Measurements from ENCODE around the gene UBE2D1. TPM values are rescaled to one million over a fixed set of nuclear protein-coding genes. Genes with fewer than 3 reads are reported as not detected.

UBE2D1 gene
- total RNA-seq, 1 donor from 2014 or later, result 15.6 TPM

DNA sequence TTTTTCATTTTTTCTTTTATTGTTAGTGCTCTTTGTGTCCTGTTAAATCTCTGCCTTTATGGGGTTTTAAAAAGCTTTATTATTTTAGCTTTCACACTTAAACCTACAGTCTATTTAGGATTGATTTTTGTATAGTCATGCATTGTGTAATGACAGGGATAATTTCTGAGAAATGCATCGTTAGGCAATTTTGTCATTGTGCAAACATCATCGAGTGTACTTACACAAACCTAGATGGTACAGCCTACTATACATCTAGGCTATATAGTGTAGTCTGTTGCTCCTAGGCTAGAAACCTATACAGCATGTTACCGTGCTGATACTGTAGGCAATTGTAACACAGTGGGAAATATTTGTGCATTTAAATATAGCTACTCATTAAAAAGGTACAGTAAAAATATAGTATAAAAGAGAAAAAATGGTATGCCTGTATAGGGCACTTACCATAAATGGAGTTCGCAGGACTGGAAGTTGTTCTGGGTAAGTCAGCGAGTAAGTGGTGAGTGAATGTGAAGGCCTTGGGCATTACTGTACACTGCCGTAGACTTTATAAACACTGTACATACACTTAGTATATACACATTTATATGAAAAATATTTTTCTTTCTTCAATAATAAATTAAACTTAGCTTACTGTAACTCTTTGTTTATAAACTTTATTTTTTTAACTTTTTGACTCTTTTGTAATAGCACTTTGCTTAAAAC is 16.0 kb downstream of the UBE2D1 start:
- no peak for DNase-seq (ENCODE audit: low read depth)
- no peak for TF ChIP-seq CTCF (conservative IDR thresholded peaks at IDR 0.05; ENCODE audit: low read depth, low read length)
- no peak overlapping the region for H3K4me3 ChIP-seq (ENCODE audit: low read depth, low read length)

GRCh38 chr10:58351616-58352578 is 17.1 kb downstream of the UBE2D1 start:
- H3K4me3 ChIP-seq (ENCODE audit: low read depth, low read length), result no peak overlapping the region
- no peak for DNase-seq (ENCODE audit: low read depth)
- no peak for TF ChIP-seq CTCF (conservative IDR thresholded peaks at IDR 0.05; ENCODE audit: low read depth, low read length)

DNA sequence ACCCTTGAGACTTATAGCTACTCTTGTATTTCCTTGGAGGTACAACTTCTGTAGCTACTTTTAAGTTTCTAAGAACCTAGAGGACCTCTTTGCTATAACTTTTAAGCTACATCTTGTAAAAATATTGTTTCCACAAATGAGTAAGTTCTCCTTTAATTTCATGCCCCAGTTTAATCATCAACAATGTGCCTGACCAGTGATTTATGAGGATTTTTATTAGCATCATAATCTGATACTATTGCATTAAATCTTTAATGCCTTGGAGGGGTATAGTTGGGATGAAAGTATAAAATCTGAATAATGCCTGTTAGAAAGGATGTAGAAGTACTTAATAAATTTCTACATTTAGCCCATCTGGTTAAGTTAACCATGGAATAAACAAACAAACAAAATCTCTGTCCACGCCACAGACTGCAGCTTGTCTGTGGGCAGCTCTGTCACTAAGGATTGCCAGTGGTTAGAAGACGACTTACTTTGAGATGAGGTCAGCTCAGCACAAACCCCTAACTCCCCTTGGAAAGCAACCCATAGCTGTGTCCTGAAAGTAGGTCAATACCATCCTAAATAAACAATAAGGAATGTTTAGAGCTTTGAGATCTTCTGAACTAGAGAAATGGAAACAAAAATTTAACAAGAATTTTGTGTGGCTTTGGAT is 18.3 kb downstream of the UBE2D1 start:
- H3K4me3 ChIP-seq (ENCODE audit: low read depth, low read length), result no peak overlapping the region
- no peak for DNase-seq (ENCODE audit: low read depth)
- no peak for TF ChIP-seq CTCF (conservative IDR thresholded peaks at IDR 0.05; ENCODE audit: low read depth, low read length)

GRCh38 chr10:58356756-58357155 is 21.9 kb downstream of the UBE2D1 start:
- no peak for TF ChIP-seq CTCF (conservative IDR thresholded peaks at IDR 0.05; ENCODE audit: low read depth, low read length)
- H3K4me3 ChIP-seq (ENCODE audit: low read depth, low read length), result no peak overlapping the region
- DNase-seq (ENCODE audit: low read depth), result no peak

GRCh38 chr10:58358314-58358933 is 23.6 kb downstream of the UBE2D1 start:
- DNase-seq (ENCODE audit: low read depth), result no peak

More at GRCh38 chr10:58358314-58358933, 23.6 kb downstream of the UBE2D1 start:
- no peak for TF ChIP-seq CTCF (conservative IDR thresholded peaks at IDR 0.05; ENCODE audit: low read depth, low read length)
- H3K4me3 ChIP-seq (ENCODE audit: low read depth, low read length), result no peak overlapping the region

Data from epithelial cell of proximal tubule (primary cell).